Astrocyte of the spinal cord (primary cell): ENCODE measurements around the gene BDH1.

Experiments
- DNase-seq: peaks from one replicate; pipeline ENCODE4 v3.0.0; 2011; ENCODE audit warnings: low read depth, low spot score
- H3K4me3 ChIP-seq: 2 replicates; pipeline ENCODE4 v1.5.1; 2011; ENCODE audit warnings: low read depth, mild to moderate bottlenecking, low read length, moderate library complexity
- CTCF ChIP-seq: IDR thresholded peaks from 2 replicates; pipeline ENCODE4 v1.5.1; 2012; ENCODE audit warnings: low read depth, mild to moderate bottlenecking, low read length, inconsistent platforms
- in situ Hi-C: cut with HindIII; loops from 2 replicates; pipeline ENCODE4 v1.10.0; 2017; ENCODE audit warnings: low sequenced_read_pairs

The BDH1 gene

GRCh38 chr3:197503652-197504051 is 52.1 kb downstream of the BDH1 start:
- no peak overlapping the region for H3K4me3 ChIP-seq
- TF ChIP-seq CTCF, result no peak
- in situ Hi-C loops, result no loop called here
- DNase-seq, result no peak

- DNase-seq, result peak; percentile 73
- in situ Hi-C loops, result no loop called here
- no peak overlapping the region for H3K4me3 ChIP-seq
- TF ChIP-seq CTCF, result peak; percentile 77
These were observed 53.7 kb downstream of the BDH1 start for GRCh38 chr3:197501879-197502620.

DNA sequence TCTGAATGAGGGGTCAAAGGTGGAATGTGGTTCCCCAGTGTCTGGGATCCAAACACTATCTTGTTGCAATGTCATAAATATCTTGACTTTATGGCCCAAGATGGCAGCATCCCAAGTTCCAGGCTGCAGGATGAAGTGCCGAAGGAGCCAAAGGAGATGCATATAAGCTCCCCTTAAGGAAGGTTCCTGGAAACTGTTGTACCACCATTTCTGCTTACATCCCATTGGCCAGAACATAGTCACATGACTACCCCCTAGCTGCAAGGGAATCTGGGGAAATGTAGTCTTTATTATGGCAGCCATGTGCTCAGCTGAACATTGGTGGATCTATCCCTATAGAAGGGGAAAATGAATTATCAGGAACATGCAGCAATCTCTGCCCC is 54.3 kb downstream of the BDH1 start:
- no peak overlapping the region for H3K4me3 ChIP-seq
- in situ Hi-C loops, result no loop called here
- DNase-seq, result peak; percentile 38
- TF ChIP-seq CTCF, result no peak

- DNase-seq, result no peak
- TF ChIP-seq CTCF, result no peak
- no peak overlapping the region for H3K4me3 ChIP-seq
- in situ Hi-C loops, result no loop called here
These were observed 55.0 kb downstream of the BDH1 start for GRCh38 chr3:197500812-197501211.

GRCh38 chr3:197499427-197499826 is 56.3 kb downstream of the BDH1 start:
- in situ Hi-C loops, result no loop called here
- TF ChIP-seq CTCF, result no peak
- DNase-seq, result peak; percentile 81
- H3K4me3 ChIP-seq, result no peak overlapping the region

DNA sequence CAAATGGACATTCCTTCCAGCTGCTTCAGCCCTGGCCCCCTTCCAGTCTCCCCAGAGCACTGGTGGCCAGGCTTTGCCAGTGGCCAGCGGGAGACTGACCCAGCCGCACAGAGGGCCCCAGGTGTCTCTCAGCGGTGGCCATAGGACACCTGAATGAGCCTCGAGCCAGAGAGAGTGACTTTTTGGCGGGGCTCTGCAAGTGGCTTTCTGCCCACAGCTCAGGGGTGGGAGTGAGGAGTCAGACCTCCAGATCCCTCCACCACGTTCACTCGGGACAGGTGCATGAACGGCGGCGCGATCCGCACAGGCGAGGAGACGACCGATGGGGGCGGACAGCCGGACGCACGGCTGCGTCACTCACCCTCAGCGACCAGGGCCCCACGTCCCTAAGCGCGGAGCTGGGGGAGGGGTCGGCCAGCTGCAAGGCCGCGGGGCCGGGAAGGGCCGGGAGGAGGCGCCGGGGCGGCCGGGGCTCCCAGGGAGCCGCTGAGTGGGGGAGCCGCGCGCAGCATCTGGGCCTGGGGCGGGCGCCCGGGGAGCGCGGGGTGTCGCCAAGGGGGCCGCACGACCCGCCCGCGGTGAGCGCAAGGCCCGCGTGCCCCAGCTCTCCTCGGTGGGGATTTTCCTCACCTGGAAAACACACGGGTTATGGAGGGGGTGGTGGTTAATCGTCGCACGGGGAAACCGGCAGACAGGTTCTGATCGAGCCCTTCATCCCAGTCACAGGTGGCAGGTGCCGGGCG is 57.1 kb downstream of the BDH1 start:
- no peak for DNase-seq
- in situ Hi-C loops, result no loop called here
- no peak overlapping the region for H3K4me3 ChIP-seq
- no peak for TF ChIP-seq CTCF
